HepG2 (cell line): Measurements from ENCODE around the gene PCDHGA9. TPM values are rescaled to one million over a fixed set of nuclear protein-coding genes. Genes with fewer than 3 reads are reported as not detected.
"Not testable (repeated sequence)": the region's sequence is repeated elsewhere in the genome, so short reads cannot be mapped to it uniquely, and the experiment has no call there.

Source experiments
- ATAC-seq: fragments of 200-7000 bp; cut with Tn5 transposase; 3 replicates; pipeline ENCODE4 v1.9.1; 2020; ENCODE audit warnings: mild to moderate bottlenecking, moderate library complexity
- BruUV-seq: library from RNA; stranded (reverse); fragments of 400-500 nt; replicated peaks from 2 replicates; lab custom pipeline; 2021; lab: Mats Ljungman, UMichigan
- CTCF ChIA-PET: fragments of 300-600 bp; formaldehyde crosslinking; extraction: SDS; loops from one replicate; lab custom pipeline; 2021; ENCODE audit warnings: low total read pairs, inconsistent platforms, low intra/inter-chr PET ratio; lab: Yijun Ruan, JAX
- POLR2A ChIA-PET: fragments of 350-600 bp; sonication (Branson Sonifier 250); formaldehyde crosslinking; loops from one replicate; lab custom pipeline; 2020; ENCODE audit warnings: antibody characterized with exemption, inconsistent platforms; lab: Yijun Ruan, JAX
- DNase-seq: peaks from one replicate; pipeline ENCODE4 v3.0.0-alpha.2; 2015; ENCODE audit warnings: low spot score
- FAIRE-seq: peaks from 3 replicates; lab custom pipeline; 2011; peaks lifted over from hg19 to GRCh38; lab: Jason Lieb, UNC
- H2AFZ ChIP-seq: one replicate; pipeline ENCODE4 v1.6.1; 2011; ENCODE audit warnings: low read length, inconsistent platforms
- H3K27ac ChIP-seq: fragments of 300-600 bp; 3 replicates; pipeline ENCODE4 v1.8.0; 2011; ENCODE audit warnings: mixed run types, mild to moderate bottlenecking, mixed read lengths, low read length, inconsistent platforms; ENCODE audit not compliant: insufficient read depth; ENCODE audit errors: extremely low read length
- H3K27me3 ChIP-seq, 2 experiments: fragments of 200-600 bp in 1 of 2; 2 replicates in 1 of 2; 3 replicates in 1 of 2; pipeline versions ENCODE4 v1.6.0 to v1.8.0; 2011; ENCODE audit warnings: low read length in 2 of 2, mild to moderate bottlenecking in 2 of 2, moderate library complexity in 2 of 2, inconsistent platforms in 1 of 2; ENCODE audit not compliant: insufficient read depth in 2 of 2, control insufficient read depth in 1 of 2
- H3K36me3 ChIP-seq, 2 experiments: fragments of 200-600 bp in 1 of 2; replicated peaks in 1 of 2; 2 replicates in 1 of 2; 3 replicates in 1 of 2; pipeline versions ENCODE4 v1.5.1 to v1.8.0; 2011; ENCODE audit warnings: low read length in 2 of 2, inconsistent platforms in 1 of 2; ENCODE audit not compliant: insufficient read depth in 2 of 2, control insufficient read depth in 1 of 2
- H3K4me1 ChIP-seq: 2 replicates; pipeline ENCODE4 v1.5.1; 2012; ENCODE audit warnings: low read length, inconsistent platforms; ENCODE audit not compliant: insufficient read depth
- H3K4me2 ChIP-seq: 2 replicates; pipeline ENCODE4 v1.6.0; 2011; ENCODE audit warnings: low read depth, low read length, inconsistent platforms
- H3K4me3 ChIP-seq, 3 experiments: fragments of 200-600 bp in 1 of 3; sonication (generic), shearing (Covaris generic) in 1 of 3; replicated peaks in 1 of 3; 2 replicates each; pipeline ENCODE4 v1.5.1; 2011 to 2016; ENCODE audit warnings: low read length in 3 of 3, inconsistent platforms in 2 of 3, low read depth in 2 of 3, mild to moderate bottlenecking in 2 of 3, control low read depth in 1 of 3, mixed read lengths in 1 of 3; ENCODE audit not compliant: insufficient read depth in 1 of 3
- H3K79me2 ChIP-seq: one replicate; pipeline ENCODE4 v1.6.1; 2011; ENCODE audit warnings: low read length, inconsistent platforms; ENCODE audit not compliant: insufficient read depth
- H3K9ac ChIP-seq: 2 replicates; pipeline ENCODE4 v1.6.0; 2011; ENCODE audit warnings: mild to moderate bottlenecking, low read depth, low read length, inconsistent platforms; ENCODE audit not compliant: insufficient read depth
- H3K9me3 ChIP-seq: 2 replicates; pipeline ENCODE4 v1.5.1; 2012; ENCODE audit warnings: mild to moderate bottlenecking, low read length
- H4K20me1 ChIP-seq: 2 replicates; pipeline ENCODE4 v1.6.0; 2011; ENCODE audit warnings: inconsistent platforms, mild to moderate bottlenecking, low read length, moderate library complexity; ENCODE audit not compliant: insufficient read depth
- WGBS: methylation state at CpG from one replicate; pipeline ENCODE4 v1.1.6; 2017; ENCODE audit warnings: low lambda C conversion rate; 5-methylcytosine and 5-hydroxymethylcytosine counted together
- in situ Hi-C: cut with HindIII; loops from 2 replicates; pipeline ENCODE4 v1.10.0; 2017; ENCODE audit warnings: low pct_unique_long_range_greater_than_20kb; ENCODE audit not compliant: extremely low pct_ligation_motif_present
- intact Hi-C: fragments of 100-400 bp; cut with micrococcal nuclease; formaldehyde crosslinking; loops from one replicate; pipeline ENCODE4 v1.10.0; 2022; ENCODE audit not compliant: unreplicated experiment
- polyA plus RNA-seq, 8 experiments: library from polyadenylated mRNA; depleted of rRNA in 3 of 8; stranded (reverse) in 7 of 8; unstranded in 1 of 8; fragments of >200 nt; fragmentation: Illumina TruSeq in 4 of 8; extraction: Trizol in 4 of 8; gene quantifications; 2 replicates each; pipeline versions ENCODE4 v1.2.1 to v1.2.3, GENCODE V29; 2011 to 2016; ENCODE audit warnings: low read depth in 4 of 8, missing spikeins in 1 of 8, mixed read lengths in 1 of 8; ENCODE audit not compliant: insufficient read depth in 1 of 8
- total RNA-seq, 5 experiments: library from RNA; depleted of rRNA; stranded (reverse); fragments of >200 nt; fragmentation: Illumina TruSeq; extraction: Trizol; gene quantifications; 2 replicates each; pipeline ENCODE4 v1.2.3, GENCODE V29; 2016; ENCODE audit warnings: low read depth in 1 of 5

The PCDHGA9 gene
- total and polyA plus RNA-seq, 2 of the 13 experiments (the other 11 are each of a cell fraction or from before 2014, with no cell fraction given): 0.09 to 0.38 TPM

GRCh38 chr5:141414548-141415274 is 12.1 kb downstream of the PCDHGA9 start:
- H3K27ac ChIP-seq, H3K27me3 ChIP-seq, FAIRE-seq, intact Hi-C loops, CTCF ChIA-PET, H3K4me1 ChIP-seq, H3K79me2 ChIP-seq, DNase-seq, H3K4me2 ChIP-seq, H2AFZ ChIP-seq, H4K20me1 ChIP-seq, POLR2A ChIA-PET, H3K4me3 ChIP-seq, ATAC-seq, H3K9ac ChIP-seq, BruUV-seq, H3K36me3 ChIP-seq: not testable (repeated sequence)
- H3K9me3 ChIP-seq: peaks cover 14% of the 10 kb centered on the region; the same call in 1 of the 2 replicates
- WGBS: 80% methylated on average over 20 of the region's 46 CpGs
- in situ Hi-C loops: loop anchor here (5.0 kb wide), 2 partner anchors 108 to 148 kb away; no protein-coding TSS in a partner anchor

DNA sequence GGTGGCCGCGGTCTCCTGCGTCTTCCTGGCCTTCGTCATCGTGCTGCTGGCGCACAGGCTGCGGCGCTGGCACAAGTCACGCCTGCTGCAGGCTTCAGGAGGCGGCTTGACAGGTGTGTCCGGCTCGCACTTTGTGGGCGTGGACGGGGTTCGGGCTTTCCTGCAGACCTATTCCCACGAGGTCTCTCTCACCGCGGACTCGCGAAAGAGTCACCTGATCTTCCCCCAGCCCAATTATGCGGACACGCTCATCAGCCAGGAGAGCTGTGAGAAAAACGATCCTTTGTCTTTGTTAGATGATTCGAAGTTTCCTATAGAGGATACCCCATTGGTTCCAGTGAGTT is 12.7 kb downstream of the PCDHGA9 start:
- H3K9ac ChIP-seq, ATAC-seq, H4K20me1 ChIP-seq, DNase-seq, H3K27ac ChIP-seq, BruUV-seq, H2AFZ ChIP-seq, POLR2A ChIA-PET, H3K79me2 ChIP-seq, H3K4me1 ChIP-seq, intact Hi-C loops, CTCF ChIA-PET, H3K4me2 ChIP-seq, H3K27me3 ChIP-seq, FAIRE-seq, H3K36me3 ChIP-seq, H3K4me3 ChIP-seq: not testable (repeated sequence)
- H3K9me3 ChIP-seq: peaks cover 17% of the 10 kb centered on the region; the same call in 1 of the 2 replicates
- WGBS: 55% methylated on average over 15 of the region's 24 CpGs
- in situ Hi-C loops: loop anchor here (5.0 kb wide), 2 partner anchors 107 to 147 kb away; no protein-coding TSS in a partner anchor
